NK-92 (cell line): ENCODE data around the gene MGA.

Experiments used
- DNase-seq: peaks from one replicate; lab custom pipeline; 2025; ENCODE audit not compliant: unreplicated experiment; lab: John Stamatoyannopoulos, UW

The MGA gene

GRCh38 chr15:41656188-41656587 lies 4.0 kb upstream of the MGA start:
- no peak for DNase-seq

- no peak for DNase-seq
These were observed 1.5 kb upstream of the MGA start for GRCh38 chr15:41658689-41659088.

- DNase-seq: no peak
These were observed 1.0 kb upstream of the MGA start for GRCh38 chr15:41659190-41659589.

GRCh38 chr15:41659855-41660234 lies 360 bp upstream of the MGA start:
- no peak for DNase-seq

- DNase-seq: no peak
These were observed 893 bp downstream of the MGA start for GRCh38 chr15:41661078-41661517.

GRCh38 chr15:41661518-41662225 lies 1.5 kb downstream of the MGA start:
- DNase-seq: no peak

- DNase-seq: no peak
These were observed 6.2 kb downstream of the MGA start for GRCh38 chr15:41666353-41666920.

- no peak for DNase-seq
These were observed 9.5 kb downstream of the MGA start for GRCh38 chr15:41669701-41670100.

GRCh38 chr15:41671656-41672648 lies 11.7 kb downstream of the MGA start:
- DNase-seq: no peak

- no peak for DNase-seq
These were observed 15.1 kb downstream of the MGA start for GRCh38 chr15:41675337-41675736.

- no peak for DNase-seq
These were observed 18.5 kb downstream of the MGA start for GRCh38 chr15:41678742-41679141.

GRCh38 chr15:41683955-41684354 lies 23.8 kb downstream of the MGA start:
- no peak for DNase-seq

- no peak for DNase-seq
These were observed 28.5 kb downstream of the MGA start for GRCh38 chr15:41688671-41689070.

GRCh38 chr15:41689083-41689482 lies 28.9 kb downstream of the MGA start:
- DNase-seq: no peak

- DNase-seq: no peak
These were observed 29.6 kb downstream of the MGA start for GRCh38 chr15:41689834-41690233.

- no peak for DNase-seq
These were observed 30.4 kb downstream of the MGA start for GRCh38 chr15:41690636-41691035.

- no peak for DNase-seq
These were observed 31.3 kb downstream of the MGA start for GRCh38 chr15:41691471-41691870.

GRCh38 chr15:41692049-41692448 lies 31.8 kb downstream of the MGA start:
- DNase-seq: no peak

- no peak for DNase-seq
These were observed 33.6 kb downstream of the MGA start for GRCh38 chr15:41693757-41694156.

- DNase-seq: no peak
These were observed 35.7 kb downstream of the MGA start for GRCh38 chr15:41695750-41696436.

- no peak for DNase-seq
These were observed 38.6 kb downstream of the MGA start for GRCh38 chr15:41698779-41699178.
